Measurements from ENCODE around the gene WBP1L.

The WBP1L gene

DNA sequence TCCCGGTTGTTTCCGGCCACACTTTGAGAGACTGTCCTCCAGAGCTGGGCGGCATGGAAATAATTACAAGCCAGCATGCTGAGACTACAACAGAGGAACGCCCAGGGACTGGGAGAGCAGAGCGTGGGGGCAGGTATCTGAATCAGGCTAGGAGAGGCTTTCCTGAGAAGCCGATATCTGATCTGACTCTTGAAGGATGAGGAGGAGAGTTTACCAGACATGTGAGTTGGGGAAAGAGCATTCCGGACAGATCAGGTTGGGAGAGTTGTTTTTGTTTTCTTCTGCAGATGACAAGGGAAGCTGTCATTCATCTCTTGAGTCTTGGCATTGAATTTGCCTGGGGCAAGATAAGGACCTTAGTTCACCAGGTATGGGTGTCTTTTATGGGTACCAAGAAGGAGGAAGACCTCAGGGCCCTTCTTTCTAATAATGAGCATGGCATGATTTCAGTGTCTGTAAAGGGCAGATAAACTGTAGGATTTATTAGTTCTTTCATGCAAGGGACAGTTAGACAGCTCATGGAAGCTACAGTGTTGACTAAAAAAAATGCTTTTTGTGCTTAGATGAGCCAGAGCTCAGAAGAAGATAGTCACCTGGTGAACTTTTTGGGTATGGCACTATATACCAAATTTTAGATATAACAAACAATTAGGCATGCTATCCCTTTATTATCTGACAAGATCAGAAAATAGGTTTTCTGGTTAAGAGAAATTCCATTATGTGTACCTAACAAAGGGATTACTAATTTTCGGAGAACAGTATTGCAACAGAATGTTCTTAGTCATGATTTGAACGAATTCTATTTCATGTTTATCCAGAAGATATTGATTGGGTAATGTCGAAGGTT, 36.2 kb downstream of the WBP1L start:
- DNase-seq: no peak

DNA sequence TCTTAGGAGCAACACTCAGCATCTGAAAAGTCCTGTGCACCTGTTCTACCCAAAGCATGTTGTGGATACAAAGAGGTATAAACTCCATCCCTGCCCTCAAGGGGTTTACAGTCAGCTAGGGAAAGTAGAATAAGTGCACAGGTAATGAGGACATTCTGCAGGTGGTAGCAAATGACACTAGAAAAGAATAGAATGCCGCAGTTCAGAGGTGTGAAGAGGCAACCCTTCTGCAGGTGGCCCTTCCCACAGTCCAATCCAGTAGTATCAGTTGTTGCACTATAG, 36.7 kb downstream of the WBP1L start:
- DNase-seq: no peak

DNA sequence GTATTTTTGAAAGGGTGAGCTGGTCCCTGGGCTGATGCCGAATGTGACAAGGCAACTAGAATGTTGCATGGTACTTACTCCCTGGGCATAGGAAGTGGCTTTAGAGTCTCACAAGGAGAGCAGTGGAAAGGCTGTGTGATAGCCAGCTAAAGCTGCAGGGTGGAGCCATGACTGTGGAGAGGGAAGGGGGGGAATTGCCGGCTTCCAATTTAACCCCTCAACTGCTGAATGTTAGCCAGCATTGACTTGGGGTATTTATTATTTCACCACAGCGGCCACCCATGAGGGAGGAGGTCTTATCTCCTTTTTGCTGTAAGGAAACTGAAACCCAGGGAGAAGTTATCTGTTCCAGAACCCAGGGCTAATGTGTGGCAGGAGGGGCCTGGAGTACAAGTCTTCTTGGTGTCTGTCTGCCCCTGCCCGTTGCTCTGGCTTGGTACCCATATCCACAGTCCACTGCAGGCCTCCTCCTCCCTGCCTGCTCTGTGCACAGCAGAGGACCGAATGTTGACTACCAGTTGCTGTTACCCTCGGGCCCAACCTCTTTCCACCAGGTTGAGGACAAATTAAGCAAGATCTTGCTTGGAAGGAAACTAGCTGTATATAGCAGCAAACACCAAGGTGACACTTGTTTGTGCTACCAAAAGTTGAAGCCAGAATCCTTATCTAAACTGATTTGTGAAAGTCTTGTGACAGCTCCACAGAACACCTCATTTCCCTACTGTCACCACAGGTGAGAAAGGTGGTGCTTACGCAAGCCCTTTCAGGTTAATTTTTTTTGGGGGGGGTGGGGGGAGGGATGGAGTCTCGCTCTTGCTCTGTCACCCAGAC, 37.6 kb downstream of the WBP1L start:
- no peak for DNase-seq

DNA sequence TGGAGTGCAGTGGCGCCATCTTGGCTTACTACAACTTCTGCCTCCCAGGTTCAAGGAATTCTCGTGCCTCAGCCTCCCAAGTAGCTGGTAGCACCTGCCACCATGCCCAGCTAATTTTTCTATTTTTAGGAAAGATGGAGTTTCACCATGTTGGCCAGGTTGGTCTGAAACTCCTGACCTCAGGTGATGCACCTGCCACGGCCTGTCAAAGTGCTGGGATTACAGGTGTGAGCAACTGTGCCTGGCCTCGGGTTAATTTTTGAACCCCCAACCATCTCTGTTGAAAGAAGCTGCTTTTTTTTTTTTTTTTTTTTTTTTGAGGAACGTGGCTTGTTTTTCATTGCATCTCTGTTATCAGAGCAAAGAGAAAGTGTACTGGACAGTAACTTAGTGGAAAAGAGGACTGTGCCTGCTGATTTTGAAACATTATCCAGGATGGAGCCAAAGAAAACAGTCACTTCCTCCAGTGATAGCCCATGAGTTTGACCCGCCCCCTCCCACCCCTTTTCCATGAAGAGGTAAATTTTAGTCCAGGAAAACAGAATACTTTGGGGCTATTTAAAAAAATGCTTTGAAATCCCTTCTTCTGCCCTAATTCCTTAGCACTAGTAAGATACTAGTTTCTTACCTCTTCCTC, 38.3 kb downstream of the WBP1L start:
- DNase-seq: no peak

DNA sequence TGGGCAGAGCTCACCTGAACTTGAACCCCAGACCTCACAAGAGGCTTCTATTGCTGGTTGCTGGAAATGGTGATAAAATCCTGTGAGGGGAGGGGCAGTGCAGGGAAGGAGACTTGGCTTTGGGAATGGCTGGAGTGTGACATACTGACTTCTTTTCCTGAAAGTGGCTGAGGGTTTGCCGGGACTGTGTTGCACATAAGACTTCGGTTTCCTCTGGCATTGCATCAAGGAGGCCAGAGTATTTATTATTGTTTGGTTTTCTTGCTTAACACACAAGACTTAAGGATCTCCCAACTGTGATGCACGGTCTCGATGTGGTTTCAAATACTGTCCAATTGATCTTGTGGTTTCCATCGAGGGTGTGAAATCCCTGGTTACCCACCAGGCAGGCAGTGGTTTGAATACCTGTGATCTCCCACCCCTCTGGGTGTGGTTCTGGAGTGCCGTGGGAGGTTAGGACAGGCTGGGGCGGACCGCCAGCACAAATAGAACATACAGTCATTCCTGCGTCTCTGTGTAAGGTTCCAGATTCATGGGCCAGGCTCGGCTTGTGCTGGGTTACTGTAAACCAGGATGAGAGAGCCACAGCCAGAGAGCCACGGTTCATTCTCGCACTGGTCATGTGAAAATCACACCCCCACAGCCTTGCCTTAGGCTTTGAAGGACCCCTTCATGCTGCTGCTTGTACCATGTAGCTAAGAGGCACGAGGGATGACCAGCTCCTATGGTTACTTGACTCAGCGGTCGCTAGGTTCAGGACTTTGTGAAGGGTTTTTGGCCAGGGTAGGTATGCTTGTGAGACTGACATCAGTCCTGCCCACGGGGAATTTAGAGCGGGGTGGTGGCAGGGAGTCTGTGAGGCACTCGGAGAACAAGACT, 39.2 kb downstream of the WBP1L start:
- peak; percentile 46 for DNase-seq

DNA sequence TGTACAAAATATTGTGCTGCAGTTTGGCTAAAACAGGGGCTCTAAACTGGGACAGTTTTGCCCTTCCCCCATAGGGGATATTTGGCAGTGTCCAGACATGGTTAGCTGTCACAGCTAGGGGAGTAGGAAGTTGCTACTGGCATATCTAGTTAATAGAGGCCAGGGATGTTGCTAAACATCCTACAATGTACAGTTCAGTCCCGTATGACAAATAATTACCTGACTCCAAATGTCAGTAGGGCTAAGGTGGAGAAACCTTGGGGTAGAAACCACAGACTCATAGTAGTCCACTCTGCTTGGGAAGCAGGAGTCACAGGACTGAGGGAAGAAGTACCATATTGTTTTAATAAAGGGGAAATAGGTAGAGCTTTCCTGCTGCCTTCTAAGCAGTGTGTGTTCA, 39.8 kb downstream of the WBP1L start:
- no peak for DNase-seq

DNA sequence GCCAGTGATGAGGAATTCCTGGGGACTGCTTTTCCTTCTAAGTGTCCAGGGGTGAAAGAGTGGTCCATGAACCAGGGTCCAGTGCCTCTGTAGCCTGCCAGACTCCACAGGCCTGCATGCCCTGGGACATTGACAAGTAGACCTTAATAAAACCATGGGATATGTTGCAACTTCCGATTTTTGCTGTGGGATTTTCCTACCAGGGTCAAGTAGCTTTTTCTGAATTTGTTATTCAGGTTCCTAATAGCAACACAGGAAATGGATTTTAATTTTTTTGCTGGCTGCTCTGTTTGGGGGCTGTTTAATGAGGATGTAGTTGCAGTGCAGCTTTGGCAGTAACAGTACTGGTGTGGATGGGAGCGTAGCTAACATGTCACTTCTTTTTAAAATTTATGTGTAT, 42.1 kb downstream of the WBP1L start:
- DNase-seq: no peak

DNA sequence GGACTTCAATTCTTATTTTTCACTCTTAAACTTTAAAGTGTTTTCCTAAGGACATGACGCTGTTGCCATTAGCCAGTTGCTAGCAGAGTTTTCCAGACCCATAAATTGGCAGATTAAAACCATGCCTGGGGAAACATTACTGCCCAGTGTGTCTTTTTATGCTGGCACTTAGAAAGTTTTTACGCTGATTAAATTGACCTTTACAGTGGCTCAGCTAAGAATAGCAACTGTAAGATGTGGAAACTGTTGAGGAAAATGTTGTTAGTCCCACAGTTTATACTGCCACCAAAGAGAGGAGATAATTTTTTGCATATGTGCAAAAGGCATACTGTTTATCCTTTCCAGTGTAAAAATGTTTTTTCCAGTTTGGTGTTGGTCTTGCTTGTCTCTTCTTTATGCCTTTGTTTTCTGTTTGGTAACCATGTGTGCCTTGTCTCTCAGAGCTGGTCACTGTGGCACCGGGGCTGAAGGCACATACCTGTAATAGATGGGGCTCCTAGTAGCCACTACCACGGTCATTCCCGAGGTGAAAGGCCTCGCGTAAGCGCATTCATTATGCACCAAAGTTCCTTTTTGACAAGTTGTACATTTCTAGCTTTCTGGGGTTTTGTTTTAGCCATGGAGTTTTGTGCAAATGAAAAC, 48.1 kb downstream of the WBP1L start:
- no peak for DNase-seq

DNA sequence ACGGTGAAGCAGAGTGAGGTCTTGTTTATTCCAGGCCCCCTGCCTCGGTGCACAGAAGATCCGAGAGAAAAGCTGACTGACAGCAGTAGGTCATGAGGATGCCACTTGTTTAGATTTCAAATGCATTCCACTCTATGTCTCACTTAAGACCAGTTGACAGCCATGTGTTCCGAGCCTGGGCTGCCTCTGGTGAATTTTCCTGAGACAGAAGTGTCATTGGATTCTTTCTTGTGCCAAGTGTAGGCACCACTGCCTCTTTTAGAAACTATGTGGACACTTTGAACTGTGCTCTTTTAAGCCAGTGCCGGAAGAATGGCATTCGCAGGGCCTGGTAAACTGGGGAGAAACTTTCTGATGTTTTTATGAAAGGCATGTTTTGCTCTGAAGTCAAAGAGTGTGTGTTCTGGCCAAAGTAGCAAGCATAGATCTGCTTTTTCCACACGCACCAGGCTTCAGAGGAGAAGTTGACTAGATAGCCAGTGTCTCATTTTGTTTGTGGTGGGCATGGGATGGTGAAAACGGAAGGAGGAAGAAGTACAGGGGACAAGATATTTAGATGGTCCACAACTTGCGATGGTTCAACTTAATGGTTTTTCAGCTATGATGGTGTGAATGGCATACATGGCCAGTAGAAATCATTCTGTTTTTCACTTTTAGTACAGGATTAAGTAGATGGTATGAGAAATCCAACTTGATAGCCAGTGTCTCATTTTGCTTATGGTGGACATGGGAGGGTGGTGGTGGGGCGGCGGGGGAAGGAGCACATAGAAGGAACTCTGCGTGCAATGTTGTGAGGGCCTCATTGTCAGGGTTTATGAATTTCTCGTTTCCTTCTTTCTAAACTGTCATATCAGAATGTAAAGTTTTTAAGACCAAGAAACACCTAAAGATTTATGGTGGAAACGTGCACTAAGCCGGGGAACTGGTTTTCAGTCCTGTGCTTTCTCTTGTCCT, 52.0 kb downstream of the WBP1L start:
- DNase-seq: no peak

DNA sequence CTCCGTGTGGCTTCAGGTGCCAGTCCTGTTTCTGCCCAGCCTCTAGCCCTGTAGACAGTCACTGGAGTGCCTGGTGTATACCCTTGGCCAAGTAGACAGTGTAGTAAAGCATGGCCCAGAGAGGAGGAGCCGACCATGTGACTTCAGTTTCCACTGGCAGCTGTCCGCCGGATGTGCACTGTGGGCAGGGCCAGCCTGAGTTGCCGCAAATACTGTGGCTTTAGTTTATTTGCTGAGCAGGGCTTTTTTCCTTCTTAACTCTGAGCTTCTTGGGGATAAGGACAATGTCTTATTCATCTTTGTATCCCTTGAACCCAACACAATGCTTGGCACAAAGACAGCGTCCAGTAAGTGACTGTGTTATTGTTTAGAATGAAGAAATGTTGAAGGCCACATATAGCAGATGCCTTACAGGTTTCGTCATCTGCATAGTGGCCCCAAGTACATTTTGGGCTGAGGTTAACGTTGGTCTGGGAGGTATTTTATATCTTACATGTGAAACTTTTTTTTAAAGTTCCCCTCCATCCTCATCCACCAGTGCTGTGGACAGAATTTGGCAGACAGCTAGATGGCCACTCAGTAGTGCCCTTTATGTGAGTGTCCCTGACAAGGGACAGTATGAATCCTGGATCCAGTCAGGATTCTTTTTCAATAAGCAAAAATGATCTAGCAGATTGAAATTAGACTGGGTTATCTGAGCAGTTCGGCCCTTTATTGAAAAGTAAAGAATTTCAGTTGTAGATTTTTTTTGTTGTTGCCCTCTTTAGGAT, 52.8 kb downstream of the WBP1L start:
- DNase-seq: no peak

DNA sequence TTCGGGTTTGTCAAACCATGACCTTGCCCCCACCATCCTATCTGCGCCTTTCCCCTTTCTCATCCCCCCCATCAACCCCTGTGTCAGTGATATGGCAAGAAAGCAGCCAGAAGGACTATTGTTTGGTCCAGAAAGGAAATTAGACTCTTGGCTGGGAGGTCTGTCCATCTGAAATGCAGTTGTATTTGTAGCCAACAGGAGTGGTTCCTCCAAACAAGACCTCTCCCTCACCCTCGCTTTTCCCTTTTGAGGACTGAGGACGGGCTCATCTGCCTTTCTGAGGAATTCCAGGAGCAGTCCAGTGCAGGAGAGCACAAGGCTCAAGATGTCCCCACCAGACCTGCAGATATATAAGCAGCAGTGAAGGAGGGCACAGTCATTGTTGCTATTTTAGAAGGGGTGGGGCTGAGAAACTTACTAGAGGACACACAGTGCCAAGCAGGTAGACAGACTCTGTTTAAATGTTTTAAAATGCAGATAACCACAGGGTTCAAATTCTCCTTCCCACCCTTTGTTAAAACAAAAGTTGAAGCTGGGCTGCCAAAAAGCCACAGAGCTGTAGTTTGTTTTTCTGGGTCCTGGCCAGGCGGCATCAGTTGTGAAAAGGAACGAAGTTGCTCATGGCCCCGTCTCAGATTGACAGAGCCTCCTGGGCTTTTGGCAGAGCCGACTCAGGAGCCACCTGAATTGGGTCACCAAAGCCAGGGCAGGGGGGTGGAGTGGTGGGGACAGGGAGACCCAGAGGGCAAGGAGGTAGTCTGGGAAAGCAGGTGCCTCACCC, 56.1 kb downstream of the WBP1L start:
- DNase-seq: no peak

DNA sequence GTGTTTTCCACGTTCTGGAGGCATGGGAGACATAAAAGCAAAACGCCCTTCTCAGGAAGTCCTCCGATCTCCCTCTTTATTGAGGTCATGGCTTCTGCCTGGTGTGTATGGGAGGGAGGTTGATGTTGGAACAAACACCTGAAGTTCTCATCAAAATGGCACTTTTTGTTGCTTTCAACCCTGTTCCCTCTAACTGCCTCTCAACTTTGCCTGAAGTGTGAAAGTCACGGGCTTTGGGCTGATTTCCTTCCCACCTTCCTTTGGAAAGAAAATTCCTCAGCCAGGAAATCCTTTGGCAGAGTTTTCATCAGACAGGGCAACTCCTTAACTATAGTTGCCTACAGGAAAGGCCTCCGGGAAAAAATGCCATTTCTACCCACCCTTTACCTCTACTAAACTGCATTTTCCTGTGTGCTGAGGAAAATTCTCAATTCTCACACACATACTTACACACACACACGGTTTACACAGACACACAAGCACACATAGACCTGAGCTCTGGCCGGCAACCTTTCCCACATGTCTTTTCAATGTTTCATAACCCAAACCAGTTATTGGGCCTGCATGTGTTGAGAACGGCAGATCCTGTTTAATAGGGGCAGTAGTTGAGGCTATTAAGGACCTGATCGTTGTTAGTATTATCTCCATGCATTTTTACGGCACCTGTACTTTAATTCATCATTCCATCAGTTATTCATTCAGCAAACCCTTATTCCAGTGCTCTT, 57.0 kb downstream of the WBP1L start:
- DNase-seq: no peak

DNA sequence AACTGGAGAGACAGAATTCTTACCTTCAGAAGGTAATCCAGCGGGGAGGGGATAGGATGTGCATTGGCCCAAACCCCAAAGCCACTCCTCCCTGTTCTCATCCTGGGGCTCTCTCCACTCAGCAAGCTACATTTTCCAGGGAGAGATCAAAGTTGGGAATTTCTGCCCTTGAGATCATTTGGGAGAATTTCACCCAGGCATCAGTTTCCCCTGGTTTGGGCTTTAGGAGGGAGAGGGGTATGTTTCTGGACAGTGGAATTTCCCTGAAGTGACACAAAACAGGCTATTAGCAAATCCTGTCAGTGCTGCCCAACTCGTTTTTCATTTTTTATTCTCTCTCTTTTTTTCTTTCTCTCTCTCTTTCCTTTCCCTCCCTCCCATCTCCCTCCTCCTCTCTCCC, 57.7 kb downstream of the WBP1L start:
- no peak for DNase-seq

DNA sequence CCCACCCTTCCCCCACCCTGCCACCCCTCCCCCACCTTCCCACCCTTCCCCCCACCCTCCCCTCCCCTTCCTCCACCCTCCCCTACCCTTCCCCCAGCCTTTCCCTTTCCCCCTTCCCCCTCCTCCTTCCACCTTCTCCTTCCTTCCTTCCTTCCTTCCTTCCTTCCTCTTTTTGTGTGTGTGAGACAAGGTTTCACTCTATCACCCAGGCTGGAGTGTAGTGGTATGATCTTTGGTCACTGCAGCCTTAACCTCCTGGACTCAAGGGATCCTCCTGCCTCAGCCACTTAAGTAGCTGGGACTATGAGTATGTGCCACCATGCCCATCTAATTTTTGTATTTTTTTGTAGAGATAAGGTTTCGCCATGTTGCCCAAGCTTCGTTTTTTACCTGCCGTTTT, 58.2 kb downstream of the WBP1L start:
- no peak for DNase-seq

DNA sequence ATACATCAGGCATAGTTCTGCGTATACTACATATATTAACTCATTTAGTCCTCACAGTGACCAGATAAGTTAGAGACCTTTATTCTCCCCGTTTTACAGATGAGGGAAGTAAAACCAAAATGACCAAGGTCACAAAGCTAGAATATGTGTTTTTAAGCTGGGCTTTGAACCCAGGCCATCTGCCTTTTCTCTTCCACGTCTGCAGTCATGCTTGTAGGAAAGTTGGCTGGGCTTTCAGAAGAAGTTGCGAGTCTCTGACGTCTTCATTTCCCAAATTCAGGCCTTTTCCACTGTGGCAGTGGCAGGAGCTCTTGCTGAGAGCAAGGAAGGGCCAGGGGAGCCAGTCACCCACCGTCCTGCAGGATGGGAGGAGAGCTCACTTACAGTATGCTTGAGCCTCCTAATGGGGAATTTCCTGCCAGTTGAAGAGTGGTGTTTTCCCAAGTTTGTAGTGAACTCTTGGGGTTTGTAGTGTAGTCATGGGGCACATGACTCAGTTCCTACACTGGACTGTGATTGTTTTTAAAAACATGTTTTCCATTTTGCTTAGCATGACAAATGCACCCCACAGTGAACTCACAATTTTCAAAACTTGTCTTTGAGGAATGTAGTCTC, 59.3 kb downstream of the WBP1L start:
- no peak for DNase-seq

DNA sequence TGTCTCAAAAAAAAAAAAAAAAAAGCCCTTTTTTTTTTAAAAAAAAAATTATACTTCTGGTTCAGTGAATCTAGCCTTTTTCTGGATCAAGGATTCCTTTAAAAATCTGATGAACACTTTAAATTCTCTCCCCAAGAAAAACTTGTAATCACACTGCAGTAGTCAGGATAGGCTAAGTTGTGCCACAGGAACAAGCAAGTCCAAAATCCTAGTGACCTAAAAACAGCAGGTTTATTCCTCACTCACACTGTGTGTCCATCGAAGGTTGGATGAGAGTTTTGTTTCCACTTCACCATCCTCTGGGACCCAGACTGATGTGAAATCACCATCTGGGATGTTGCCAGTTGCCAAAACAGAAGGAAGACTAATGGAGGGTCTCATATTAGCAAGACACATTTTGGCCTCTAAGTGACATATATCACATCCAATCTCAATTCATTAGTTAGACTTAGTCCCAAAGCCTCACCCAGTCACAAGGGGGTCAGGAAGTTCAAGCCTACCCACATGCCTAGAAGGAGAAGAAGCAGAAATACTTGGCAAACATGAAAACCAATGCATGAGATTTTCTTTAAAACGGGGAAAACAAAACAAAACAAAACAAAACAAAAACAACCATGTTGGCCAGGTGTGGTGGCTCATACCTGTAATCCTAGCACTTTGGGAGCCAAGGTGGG, 60.8 kb downstream of the WBP1L start:
- DNase-seq: no peak

DNA sequence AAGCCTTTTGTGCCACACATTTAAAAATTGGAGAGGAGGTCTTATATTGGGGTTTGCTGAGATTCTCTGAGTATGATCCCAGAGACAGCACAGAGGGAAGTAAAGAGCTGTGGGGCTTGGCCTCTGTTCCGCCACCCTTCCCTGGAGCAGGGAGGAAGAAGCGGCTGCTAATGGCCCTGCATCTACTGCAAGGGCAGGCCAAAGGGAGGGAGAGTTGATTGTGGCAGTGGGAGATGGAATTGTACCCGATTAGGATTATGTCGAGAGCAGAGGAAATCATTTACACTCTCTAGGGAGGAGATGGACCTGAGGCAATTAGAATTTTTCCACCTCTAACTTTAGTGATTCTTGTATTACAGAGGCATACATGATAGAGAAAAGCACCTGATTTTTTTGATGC, 64.6 kb downstream of the WBP1L start:
- DNase-seq: no peak

Data from right kidney (tissue), 1 donor.